ENCODE measurements around the gene CSF3R.

The CSF3R gene

GRCh38 chr1:36440646-36441045 lies 42.1 kb downstream of the CSF3R start:
- no peaks in the 10 kb centered on the region for H3K9me3 ChIP-seq (ENCODE audit: control insufficient read depth, low read length)
- H3K36me3 ChIP-seq (ENCODE audit: control insufficient read depth, insufficient read depth, low read length): no peaks in the 10 kb centered on the region
- H3K27ac ChIP-seq (ENCODE audit: low read depth, low read length, severe bottlenecking): no peak overlapping the region
- no peak overlapping the region for H3K4me3 ChIP-seq (ENCODE audit: extremely low read depth, insufficient read depth, low read length, poor library complexity, severe bottlenecking)
- H3K4me1 ChIP-seq (ENCODE audit: control insufficient read depth, insufficient read depth, low read length, poor library complexity, severe bottlenecking): no peaks in the 10 kb centered on the region
- WGBS, 2 experiments (ENCODE audit: insufficient coverage in 2 of 2): 76 to 87% methylated on average over 2 to 3 of the region's 3 CpGs

GRCh38 chr1:36440044-36440443 lies 42.7 kb downstream of the CSF3R start:
- no peak overlapping the region for H3K27ac ChIP-seq (ENCODE audit: low read depth, low read length, severe bottlenecking)
- H3K4me1 ChIP-seq (ENCODE audit: control insufficient read depth, insufficient read depth, low read length, poor library complexity, severe bottlenecking): no peaks in the 10 kb centered on the region
- no peaks in the 10 kb centered on the region for H3K36me3 ChIP-seq (ENCODE audit: control insufficient read depth, insufficient read depth, low read length)
- H3K9me3 ChIP-seq (ENCODE audit: control insufficient read depth, low read length): no peaks in the 10 kb centered on the region
- no peak overlapping the region for H3K4me3 ChIP-seq (ENCODE audit: extremely low read depth, insufficient read depth, low read length, poor library complexity, severe bottlenecking)
- 60 to 71% methylated on average over 1 of the region's 3 CpGs for WGBS, 2 experiments (ENCODE audit: insufficient coverage in 2 of 2)

- 96 to 100% methylated on average over 2 to 4 of the region's 4 CpGs for WGBS, 2 experiments (ENCODE audit: insufficient coverage in 2 of 2)
- no peak overlapping the region for H3K27ac ChIP-seq (ENCODE audit: low read depth, low read length, severe bottlenecking)
Measured at GRCh38 chr1:36438715-36439114, 44.0 kb downstream of the CSF3R start.

GRCh38 chr1:36436821-36437220 lies 45.9 kb downstream of the CSF3R start:
- Histone ChIP-seq H3K27ac (ENCODE audit: low read depth, low read length, severe bottlenecking) (no peak overlapping the region), H3K36me3 (ENCODE audit: control insufficient read depth, insufficient read depth, low read length) (no peaks in the 10 kb centered on the region), H3K4me1 (ENCODE audit: control insufficient read depth, insufficient read depth, low read length, poor library complexity, severe bottlenecking) (no peaks in the 10 kb centered on the region), H3K9me3 (ENCODE audit: control insufficient read depth, low read length) (no peaks in the 10 kb centered on the region), H3K4me3 (ENCODE audit: extremely low read depth, insufficient read depth, low read length, poor library complexity, severe bottlenecking) (no peak overlapping the region)
- no CpG with 5 or more reads among the region's 1 CpG for WGBS, 2 experiments (ENCODE audit: insufficient coverage in 2 of 2)

More at GRCh38 chr1:36438715-36439114, 44.0 kb downstream of the CSF3R start:
- Histone ChIP-seq H3K9me3 (ENCODE audit: control insufficient read depth, low read length) (no peaks in the 10 kb centered on the region), H3K4me3 (ENCODE audit: extremely low read depth, insufficient read depth, low read length, poor library complexity, severe bottlenecking) (no peak overlapping the region), H3K36me3 (ENCODE audit: control insufficient read depth, insufficient read depth, low read length) (no peaks in the 10 kb centered on the region), H3K4me1 (ENCODE audit: control insufficient read depth, insufficient read depth, low read length, poor library complexity, severe bottlenecking) (no peaks in the 10 kb centered on the region)

- Histone ChIP-seq H3K4me3 (ENCODE audit: extremely low read depth, insufficient read depth, low read length, poor library complexity, severe bottlenecking) (no peak overlapping the region), H3K9me3 (ENCODE audit: control insufficient read depth, low read length) (no peaks in the 10 kb centered on the region), H3K4me1 (ENCODE audit: control insufficient read depth, insufficient read depth, low read length, poor library complexity, severe bottlenecking) (no peaks in the 10 kb centered on the region), H3K36me3 (ENCODE audit: control insufficient read depth, insufficient read depth, low read length) (no peaks in the 10 kb centered on the region), H3K27ac (ENCODE audit: low read depth, low read length, severe bottlenecking) (no peak overlapping the region)
- WGBS, 2 experiments (ENCODE audit: insufficient coverage in 2 of 2): 71 to 90% methylated on average over 1 of the region's 1 CpG
Measured at GRCh38 chr1:36433102-36433501, 49.6 kb downstream of the CSF3R start.

- Histone ChIP-seq H3K9me3 (ENCODE audit: control insufficient read depth, low read length) (no peaks in the 10 kb centered on the region), H3K36me3 (ENCODE audit: control insufficient read depth, insufficient read depth, low read length) (no peaks in the 10 kb centered on the region), H3K4me3 (ENCODE audit: extremely low read depth, insufficient read depth, low read length, poor library complexity, severe bottlenecking) (no peak overlapping the region), H3K27ac (ENCODE audit: low read depth, low read length, severe bottlenecking) (no peak overlapping the region), H3K4me1 (ENCODE audit: control insufficient read depth, insufficient read depth, low read length, poor library complexity, severe bottlenecking) (no peaks in the 10 kb centered on the region)
- 80% methylated on average over 1 of the region's 4 CpGs; no CpG with 5 or more reads in 1 of the 2 experiments for WGBS, 2 experiments (ENCODE audit: insufficient coverage in 2 of 2)
Measured at GRCh38 chr1:36432616-36433015, 50.1 kb downstream of the CSF3R start.

GRCh38 chr1:36425791-36426190 lies 56.9 kb downstream of the CSF3R start:
- 83 to 88% methylated on average over 4 of the region's 4 CpGs for WGBS, 2 experiments (ENCODE audit: insufficient coverage in 2 of 2)
- no peaks in the 10 kb centered on the region for H3K9me3 ChIP-seq (ENCODE audit: control insufficient read depth, low read length)
- H3K4me1 ChIP-seq (ENCODE audit: control insufficient read depth, insufficient read depth, low read length, poor library complexity, severe bottlenecking): peaks cover 6% of the 10 kb centered on the region
- H3K27ac ChIP-seq (ENCODE audit: low read depth, low read length, severe bottlenecking): no peak overlapping the region
- H3K4me3 ChIP-seq (ENCODE audit: extremely low read depth, insufficient read depth, low read length, poor library complexity, severe bottlenecking): no peak overlapping the region
- no peaks in the 10 kb centered on the region for H3K36me3 ChIP-seq (ENCODE audit: control insufficient read depth, insufficient read depth, low read length)

GRCh38 chr1:36421649-36422048 lies 61.1 kb downstream of the CSF3R start:
- Histone ChIP-seq H3K27ac (ENCODE audit: low read depth, low read length, severe bottlenecking) (no peak overlapping the region), H3K4me3 (ENCODE audit: extremely low read depth, insufficient read depth, low read length, poor library complexity, severe bottlenecking) (no peak overlapping the region), H3K36me3 (ENCODE audit: control insufficient read depth, insufficient read depth, low read length) (no peaks in the 10 kb centered on the region), H3K9me3 (ENCODE audit: control insufficient read depth, low read length) (no peaks in the 10 kb centered on the region), H3K4me1 (ENCODE audit: control insufficient read depth, insufficient read depth, low read length, poor library complexity, severe bottlenecking) (peaks cover 10% of the 10 kb centered on the region)
- 97 to 99% methylated on average over 5 to 6 of the region's 7 CpGs for WGBS, 2 experiments (ENCODE audit: insufficient coverage in 2 of 2)

GRCh38 chr1:36420836-36421317 lies 61.8 kb downstream of the CSF3R start:
- 28% methylated on average over 13 of the region's 13 CpGs for WGBS, 2 experiments (ENCODE audit: insufficient coverage in 2 of 2)
- Histone ChIP-seq H3K36me3 (ENCODE audit: control insufficient read depth, insufficient read depth, low read length) (no peaks in the 10 kb centered on the region), H3K4me3 (ENCODE audit: extremely low read depth, insufficient read depth, low read length, poor library complexity, severe bottlenecking) (no peak overlapping the region)

GRCh38 chr1:36420409-36420808 lies 62.3 kb downstream of the CSF3R start:
- no peaks in the 10 kb centered on the region for H3K36me3 ChIP-seq (ENCODE audit: control insufficient read depth, insufficient read depth, low read length)
- no peaks in the 10 kb centered on the region for H3K9me3 ChIP-seq (ENCODE audit: control insufficient read depth, low read length)
- H3K4me1 ChIP-seq (ENCODE audit: control insufficient read depth, insufficient read depth, low read length, poor library complexity, severe bottlenecking): peaks cover 10% of the 10 kb centered on the region
- 74 to 75% methylated on average over 4 to 5 of the region's 5 CpGs for WGBS, 2 experiments (ENCODE audit: insufficient coverage in 2 of 2)
- no peak overlapping the region for H3K4me3 ChIP-seq (ENCODE audit: extremely low read depth, insufficient read depth, low read length, poor library complexity, severe bottlenecking)
- no peak overlapping the region for H3K27ac ChIP-seq (ENCODE audit: low read depth, low read length, severe bottlenecking)

More at GRCh38 chr1:36420836-36421317, 61.8 kb downstream of the CSF3R start:
- peaks cover 10% of the 10 kb centered on the region for H3K4me1 ChIP-seq (ENCODE audit: control insufficient read depth, insufficient read depth, low read length, poor library complexity, severe bottlenecking)
- no peak overlapping the region for H3K27ac ChIP-seq (ENCODE audit: low read depth, low read length, severe bottlenecking)
- no peaks in the 10 kb centered on the region for H3K9me3 ChIP-seq (ENCODE audit: control insufficient read depth, low read length)

- Histone ChIP-seq H3K9me3 (ENCODE audit: control insufficient read depth, low read length) (peaks cover 4% of the 10 kb centered on the region), H3K4me3 (ENCODE audit: extremely low read depth, insufficient read depth, low read length, poor library complexity, severe bottlenecking) (no peak overlapping the region), H3K36me3 (ENCODE audit: control insufficient read depth, insufficient read depth, low read length) (no peaks in the 10 kb centered on the region), H3K27ac (ENCODE audit: low read depth, low read length, severe bottlenecking) (no peak overlapping the region), H3K4me1 (ENCODE audit: control insufficient read depth, insufficient read depth, low read length, poor library complexity, severe bottlenecking) (peaks cover 10% of the 10 kb centered on the region)
- 94 to 97% methylated on average over 3 of the region's 4 CpGs for WGBS, 2 experiments (ENCODE audit: insufficient coverage in 2 of 2)
Measured at GRCh38 chr1:36419569-36419968, 63.1 kb downstream of the CSF3R start.

All from mesodermal cell (in vitro differentiated cells).